CD4-positive, alpha-beta T cell treated with Interleukin-4 for 4 hours (primary cell): ENCODE data around the gene ARHGAP9.
"Not testable (repeated sequence)": the region's sequence is repeated elsewhere in the genome, so short reads cannot be mapped to it uniquely, and the experiment has no call there.

Experiments
- DNase-seq: peaks from one replicate; pipeline ENCODE4 v3.0.0-alpha.2; 2020

Gene ARHGAP9

GRCh38 chr12:57456145-57456700 lies 23.4 kb downstream of the ARHGAP9 start:
- peak; percentile 59 for DNase-seq

DNA sequence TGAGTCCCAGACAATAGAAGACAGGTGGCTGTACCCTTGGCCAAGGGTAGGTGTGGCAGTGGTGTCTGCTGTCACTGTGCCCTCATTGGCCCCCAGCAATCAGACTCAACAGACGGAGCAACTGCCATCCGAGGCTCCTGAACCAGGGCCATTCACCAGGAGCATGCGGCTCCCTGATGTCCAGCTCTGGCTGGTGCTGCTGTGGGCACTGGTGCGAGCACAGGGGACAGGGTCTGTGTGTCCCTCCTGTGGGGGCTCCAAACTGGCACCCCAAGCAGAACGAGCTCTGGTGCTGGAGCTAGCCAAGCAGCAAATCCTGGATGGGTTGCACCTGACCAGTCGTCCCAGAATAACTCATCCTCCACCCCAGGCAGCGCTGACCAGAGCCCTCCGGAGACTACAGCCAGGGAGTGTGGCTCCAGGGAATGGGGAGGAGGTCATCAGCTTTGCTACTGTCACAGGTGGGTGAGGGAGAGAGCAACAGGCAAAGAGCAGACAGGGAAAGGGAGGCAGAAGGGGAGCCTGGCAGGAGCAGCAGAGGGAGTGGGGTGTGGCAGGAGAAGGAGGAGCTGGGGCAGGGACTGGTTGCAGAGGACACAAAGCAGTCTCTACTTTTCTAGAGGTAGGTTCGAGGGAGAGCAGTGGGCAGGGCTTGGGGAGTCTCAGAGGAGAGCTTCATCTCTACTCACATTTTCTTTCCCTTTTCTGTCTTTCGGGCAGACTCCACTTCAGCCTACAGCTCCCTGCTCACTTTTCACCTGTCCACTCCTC lies 24.1 kb downstream of the ARHGAP9 start:
- no peak for DNase-seq

- DNase-seq = no peak
Measured at GRCh38 chr12:57454566-57455373, 24.9 kb downstream of the ARHGAP9 start, which contains the start of gene INHBE. TSS of gene INHBE (plus strand) at chr12:57455307. CDS start at chr12:57455537, 230 bp downstream.

- DNase-seq = no peak
Measured at GRCh38 chr12:57454213-57454565, 25.5 kb downstream of the ARHGAP9 start.

DNA sequence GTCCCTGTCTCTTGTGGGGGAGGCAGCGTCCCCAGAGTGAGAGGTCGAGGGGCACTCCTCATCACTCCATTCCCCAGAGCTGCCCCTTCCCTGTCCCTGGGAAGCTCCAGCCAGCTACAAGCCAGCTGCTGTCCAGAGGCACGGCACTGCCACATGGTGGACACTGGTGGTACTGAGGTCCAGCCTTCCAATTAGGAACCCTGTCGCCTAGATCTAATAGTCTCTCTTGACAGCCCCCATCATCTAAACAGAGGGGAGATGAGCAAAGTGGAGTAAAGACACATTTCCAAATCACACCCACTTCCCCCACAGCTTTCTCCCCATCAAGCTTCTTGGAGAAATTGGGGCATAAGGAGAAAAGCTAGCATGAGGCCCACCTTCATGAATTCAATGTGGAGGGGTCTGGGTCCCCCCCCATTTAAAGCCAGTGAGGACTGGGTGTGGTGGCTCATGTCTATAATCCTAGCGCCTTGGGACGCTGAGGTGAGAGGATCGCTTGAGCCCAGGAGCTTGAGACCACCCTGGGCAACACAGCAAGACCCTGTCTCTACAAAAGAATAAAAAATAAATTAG lies 26.6 kb downstream of the ARHGAP9 start:
- peak; percentile 34 for DNase-seq

GRCh38 chr12:57452181-57452936 lies 27.3 kb downstream of the ARHGAP9 start:
- no peak for DNase-seq

GRCh38 chr12:57451233-57451778 lies 28.4 kb downstream of the ARHGAP9 start:
- DNase-seq = no peak

GRCh38 chr12:57450057-57450456 lies 29.6 kb downstream of the ARHGAP9 start:
- no peak for DNase-seq

DNA sequence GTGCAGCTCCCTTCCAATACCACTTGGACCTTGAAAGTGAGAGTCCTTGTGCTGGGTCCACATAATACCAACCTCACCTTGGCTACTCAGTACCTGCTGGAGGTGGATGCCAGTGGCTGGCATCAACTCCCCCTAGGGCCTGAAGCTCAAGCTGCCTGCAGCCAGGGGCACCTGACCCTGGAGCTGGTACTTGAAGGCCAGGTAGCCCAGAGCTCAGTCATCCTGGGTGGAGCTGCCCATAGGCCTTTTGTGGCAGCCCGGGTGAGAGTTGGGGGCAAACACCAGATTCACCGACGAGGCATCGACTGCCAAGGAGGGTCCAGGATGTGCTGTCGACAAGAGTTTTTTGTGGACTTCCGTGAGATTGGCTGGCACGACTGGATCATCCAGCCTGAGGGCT lies 30.3 kb downstream of the ARHGAP9 start:
- DNase-seq = no peak

GRCh38 chr12:57448669-57449068 lies 31.0 kb downstream of the ARHGAP9 start:
- no peak for DNase-seq

- DNase-seq = no peak
Measured at GRCh38 chr12:57446292-57446960, 33.2 kb downstream of the ARHGAP9 start.

- DNase-seq = no peak
Measured at GRCh38 chr12:57444744-57445143, 34.9 kb downstream of the ARHGAP9 start.

DNA sequence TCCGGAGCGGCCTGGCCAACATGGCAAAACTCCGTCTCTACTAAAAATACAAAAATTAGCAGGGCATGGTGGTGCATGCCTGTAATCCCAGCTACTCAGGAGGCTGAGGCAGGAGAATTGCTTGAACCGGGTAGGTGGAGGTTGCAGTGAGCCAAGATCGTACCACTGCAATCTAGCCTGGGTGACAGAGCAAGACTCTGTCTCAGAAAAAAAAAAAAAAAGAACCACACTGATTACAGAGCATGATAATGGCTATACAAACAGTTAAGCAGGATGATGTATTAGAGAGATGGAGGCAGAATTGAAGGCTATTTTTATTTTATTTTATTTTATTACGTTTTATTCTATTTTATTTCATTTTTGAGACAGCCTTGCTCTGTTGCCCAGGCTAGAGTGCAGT lies 35.3 kb downstream of the ARHGAP9 start:
- not testable (repeated sequence) for DNase-seq

DNA sequence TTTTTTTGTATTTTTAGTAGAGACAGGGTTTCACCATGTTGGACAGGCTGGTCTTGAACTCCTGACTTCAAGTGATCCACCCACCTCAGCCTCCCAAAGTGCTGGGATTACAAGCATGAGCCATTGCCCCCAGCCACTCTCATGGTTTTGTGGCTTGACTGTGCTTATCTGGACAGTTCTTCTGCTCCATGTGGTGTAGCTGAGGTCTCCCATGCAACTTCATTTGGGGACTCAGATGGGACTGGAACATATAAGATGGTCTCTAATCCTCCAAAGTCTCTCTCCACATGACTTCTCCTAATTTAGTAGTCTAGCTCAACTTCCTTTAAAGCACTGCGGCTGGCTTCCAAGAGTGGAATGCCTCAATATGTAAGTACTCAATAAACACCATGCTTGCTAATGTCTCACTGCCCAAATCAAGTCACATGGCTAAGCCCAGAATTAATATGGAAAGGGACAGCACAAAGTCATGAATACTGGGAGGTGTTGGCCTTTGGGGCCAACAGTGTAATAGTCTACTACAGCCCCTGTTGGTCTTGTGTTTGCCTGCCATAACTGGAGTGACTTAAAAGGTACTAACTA lies 37.7 kb downstream of the ARHGAP9 start:
- DNase-seq = no peak

GRCh38 chr12:57441393-57441792 lies 38.3 kb downstream of the ARHGAP9 start:
- DNase-seq = not testable (repeated sequence)

DNA sequence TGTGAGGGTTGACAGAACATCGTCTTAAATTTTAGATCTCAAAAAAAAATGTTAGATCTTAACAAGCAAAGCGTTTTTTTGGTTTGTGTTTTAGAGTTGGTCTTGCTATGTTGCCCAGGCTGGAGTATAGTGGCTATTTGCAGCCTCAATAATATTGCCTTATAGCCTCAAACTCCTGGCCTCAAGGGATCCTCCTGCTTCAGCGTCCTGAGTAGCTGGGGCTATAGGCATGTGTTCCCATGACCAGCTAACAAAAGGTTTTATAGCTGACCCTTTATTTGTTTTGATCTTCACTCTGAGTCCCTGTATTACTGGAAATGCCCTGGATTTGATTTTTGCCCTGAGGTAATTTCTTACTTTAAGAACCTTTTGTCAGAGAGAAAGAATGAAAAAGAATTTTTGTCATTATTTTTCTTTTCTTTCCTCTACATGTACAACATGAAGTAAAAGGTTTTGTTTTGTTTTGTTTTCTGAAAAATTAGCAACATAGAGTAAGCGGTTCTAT lies 39.9 kb downstream of the ARHGAP9 start:
- DNase-seq = no peak

- DNase-seq = no peak
Measured at GRCh38 chr12:57438400-57438799, 41.3 kb downstream of the ARHGAP9 start.

DNA sequence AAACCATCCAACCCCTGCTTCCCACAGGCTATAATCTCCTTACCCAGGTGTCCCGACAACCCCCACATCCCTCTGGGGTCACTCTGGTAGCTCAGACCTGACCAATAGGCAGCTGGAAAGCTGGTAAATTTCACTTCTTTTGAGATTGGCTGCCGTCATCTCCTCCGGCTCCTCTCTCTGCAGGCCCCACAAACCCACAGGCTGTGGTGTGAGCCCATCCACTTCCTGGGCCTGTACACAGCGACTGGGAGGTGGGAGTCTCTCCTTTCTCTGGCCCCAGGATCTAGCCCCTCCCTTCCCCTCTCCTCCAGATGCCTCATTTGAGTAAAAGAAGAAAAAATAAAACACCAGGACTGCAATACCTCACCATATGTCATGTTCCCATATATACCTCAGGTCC lies 44.4 kb downstream of the ARHGAP9 start:
- DNase-seq = no peak

GRCh38 chr12:57434517-57435223 lies 45.0 kb downstream of the ARHGAP9 start, which contains the start of gene INHBC:
TSS of gene INHBC (plus strand) at chr12:57434784. CDS start at chr12:57434887, 103 bp downstream.
- DNase-seq = no peak

GRCh38 chr12:57433370-57433769 lies 46.3 kb downstream of the ARHGAP9 start:
- DNase-seq = no peak
